T follicular helper cell (primary cell): Measurements from ENCODE around the gene COMMD1.

ENCODE experiments used
- DNase-seq: peaks from one replicate; pipeline ENCODE4 v3.0.0-alpha.2; 2020; ENCODE audit warnings: low read depth

The COMMD1 gene

DNA sequence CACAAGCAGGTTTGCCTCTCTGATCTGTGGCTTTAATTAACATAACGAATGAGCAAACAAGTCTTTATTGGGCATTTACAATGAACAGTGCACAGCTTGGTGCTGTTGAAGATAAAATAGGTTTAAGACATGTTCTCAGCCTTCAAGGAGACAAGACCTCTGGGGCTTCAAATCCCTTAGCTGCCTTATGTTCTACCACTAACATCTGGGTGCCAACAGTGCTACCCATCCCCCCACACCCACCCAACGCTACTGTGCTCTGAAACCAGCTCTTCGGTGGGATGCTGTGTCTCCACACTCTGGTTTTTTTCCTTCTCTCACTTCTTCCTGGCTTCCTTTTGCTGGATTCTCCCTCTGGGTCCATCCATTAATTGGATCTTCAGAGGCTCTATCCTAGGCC lies 276.4 kb downstream of the COMMD1 start:
- no peak for DNase-seq

DNA sequence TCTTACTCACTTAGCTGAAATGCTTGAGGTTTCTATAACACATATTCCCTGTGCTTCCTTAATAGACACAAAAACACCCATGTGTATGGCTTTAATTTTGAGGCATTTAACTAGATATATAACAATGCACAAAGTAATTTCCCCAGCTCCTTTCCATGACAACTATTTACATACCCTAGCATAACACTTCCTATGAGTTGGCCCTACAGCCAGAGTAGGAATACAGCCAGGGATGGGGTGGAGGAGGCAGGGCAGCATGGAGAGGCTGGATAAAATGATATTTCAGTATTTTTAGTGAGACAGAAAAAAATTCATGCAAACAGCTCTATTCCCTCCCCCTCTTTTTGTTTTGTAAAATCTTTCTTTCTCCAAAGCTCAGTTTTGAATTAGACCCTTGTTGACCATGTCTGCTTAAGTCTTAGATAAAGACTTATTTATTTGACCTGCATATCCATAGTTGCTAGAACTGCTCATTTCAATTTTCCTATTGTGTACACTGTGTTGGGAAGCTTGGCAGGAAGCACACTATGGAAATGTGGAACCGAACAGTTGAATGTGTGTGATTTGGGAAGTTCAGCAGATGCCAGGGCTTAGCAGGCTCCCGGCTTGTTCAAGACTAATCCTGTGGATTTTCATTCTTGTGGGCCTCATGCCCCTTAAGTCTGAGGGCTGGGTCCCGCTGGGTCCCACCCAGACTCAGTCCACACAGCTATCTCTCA lies 279.2 kb downstream of the COMMD1 start:
- DNase-seq: no peak
